H1 (cell line): ENCODE results near the gene NR2C2. TPM values are rescaled to one million over a fixed set of nuclear protein-coding genes. Genes with fewer than 3 reads are reported as not detected.

ENCODE experiments used
- CTCF ChIA-PET: fragments of 300-600 bp; sonication (Branson Sonifier 250); formaldehyde crosslinking; loops from one replicate; lab custom pipeline; 2021; ENCODE audit not compliant: partially characterized antibody; lab: Charles Lee
- POLR2A ChIA-PET: fragments of 300-600 bp; sonication (Branson Sonifier 250); formaldehyde crosslinking; loops from one replicate; lab custom pipeline; 2021; ENCODE audit warnings: inconsistent platforms; ENCODE audit not compliant: partially characterized antibody; lab: Charles Lee
- DNase-seq, 2 experiments: peaks; one replicate each; pipeline versions ENCODE4 v3.0.0 to v3.0.0-alpha.2; 2010 to 2022; ENCODE audit warnings: low spot score in 2 of 2, low read depth in 1 of 2, mixed read lengths in 1 of 2
- FAIRE-seq: peaks from 2 replicates; lab custom pipeline; 2011; peaks lifted over from hg19 to GRCh38; lab: Jason Lieb, UNC
- H2AFZ ChIP-seq: 2 replicates; pipeline ENCODE4 v1.8.1; 2012; ENCODE audit warnings: low read length, inconsistent platforms
- H2AK5ac ChIP-seq: 2 replicates; pipeline ENCODE4 v1.6.1; 2013; ENCODE audit warnings: low read depth, low read length
- H2BK120ac ChIP-seq: replicated peaks from 2 replicates; pipeline ENCODE3; 2013; ENCODE audit warnings: low read depth, low read length, inconsistent platforms
- H2BK12ac ChIP-seq: 2 replicates; pipeline ENCODE4 v1.6.1; 2013; ENCODE audit warnings: low read depth, low read length
- H2BK15ac ChIP-seq: 2 replicates; pipeline ENCODE4 v1.6.1; 2013; ENCODE audit warnings: low read length
- H2BK20ac ChIP-seq: 2 replicates; pipeline ENCODE4 v1.6.1; 2013; ENCODE audit warnings: low read length
- H2BK5ac ChIP-seq: 2 replicates; pipeline ENCODE4 v1.6.1; 2013; ENCODE audit warnings: low read depth, low read length
- H3K14ac ChIP-seq: 2 replicates; pipeline ENCODE4 v1.6.1; 2013; ENCODE audit warnings: inconsistent platforms; ENCODE audit not compliant: insufficient read length
- H3K18ac ChIP-seq: 2 replicates; pipeline ENCODE4 v1.6.1; 2013; ENCODE audit warnings: low read length; ENCODE audit errors: extremely low read depth
- H3K23ac ChIP-seq: 2 replicates; pipeline ENCODE4 v1.6.1; 2013; ENCODE audit warnings: inconsistent platforms; ENCODE audit not compliant: insufficient read length
- H3K23me2 ChIP-seq: 2 replicates; pipeline ENCODE4 v1.6.1; 2013; ENCODE audit warnings: low read depth, low read length
- H3K27ac ChIP-seq: 2 replicates; pipeline ENCODE4 v1.6.1; 2011; ENCODE audit warnings: low read depth, low read length, inconsistent platforms
- H3K27me3 ChIP-seq, 4 experiments: replicated peaks in 1 of 4; 1 replicate in 1 of 4; 2 replicates in 3 of 4; pipeline versions ENCODE4 v1.6.1 to v1.8.1; 2011 to 2013; ENCODE audit warnings: low read length in 3 of 4, mild to moderate bottlenecking in 3 of 4, inconsistent platforms in 2 of 4, mixed read lengths in 2 of 4, moderate library complexity in 1 of 4; ENCODE audit not compliant: control insufficient read depth in 3 of 4, insufficient read depth in 3 of 4; ENCODE audit errors: extremely low read depth in 1 of 4
- H3K36me3 ChIP-seq, 4 experiments: 2 replicates each; pipeline versions ENCODE4 v1.6.1 to v1.8.1; 2011 to 2013; ENCODE audit warnings: mild to moderate bottlenecking in 4 of 4, low read length in 3 of 4, moderate library complexity in 2 of 4, control low read depth in 1 of 4, inconsistent platforms in 1 of 4; ENCODE audit not compliant: insufficient read depth in 4 of 4, control insufficient read depth in 2 of 4
- H3K4ac ChIP-seq: replicated peaks from 2 replicates; pipeline ENCODE3; 2013; ENCODE audit warnings: low read length, low read depth, mixed read lengths, inconsistent platforms; ENCODE audit not compliant: insufficient read length
- H3K4me1 ChIP-seq, 4 experiments: replicated peaks in 1 of 4; 1 replicate in 1 of 4; 2 replicates in 3 of 4; pipeline versions ENCODE4 v1.6.1 to v1.8.1; 2011 to 2013; ENCODE audit warnings: low read length in 3 of 4, inconsistent platforms in 2 of 4, mixed read lengths in 1 of 4; ENCODE audit not compliant: insufficient read depth in 4 of 4, control insufficient read depth in 3 of 4
- H3K4me2 ChIP-seq, 2 experiments: 2 replicates each; pipeline versions ENCODE4 v1.6.1 to v1.8.1; 2011 to 2013; ENCODE audit warnings: low read depth in 2 of 2, low read length in 2 of 2, control low read depth in 1 of 2, inconsistent platforms in 1 of 2, mild to moderate bottlenecking in 1 of 2; ENCODE audit not compliant: insufficient read depth in 1 of 2
- H3K4me3 ChIP-seq, 4 experiments: fragments of 200-600, 300-600 bp in 1 of 4; sonication (generic), shearing (Covaris generic), sonication (Bioruptor Twin) in 1 of 4; 2 replicates each; pipeline versions ENCODE4 v1.5.1 to v1.8.1; 2011 to 2016; ENCODE audit warnings: low read length in 4 of 4, low read depth in 3 of 4, control low read depth in 2 of 4, inconsistent platforms in 2 of 4, mild to moderate bottlenecking in 2 of 4, mixed read lengths in 1 of 4, moderate library complexity in 1 of 4; ENCODE audit not compliant: insufficient read depth in 2 of 4; ENCODE audit errors: extremely low read depth in 1 of 4
- H3K56ac ChIP-seq: replicated peaks from 2 replicates; pipeline ENCODE3; 2013; ENCODE audit warnings: low read depth, mild to moderate bottlenecking, mixed read lengths, low read length, inconsistent platforms; ENCODE audit not compliant: insufficient read length
- H3K79me1 ChIP-seq: 2 replicates; pipeline ENCODE4 v1.6.1; 2013; ENCODE audit warnings: low read depth, low read length, control low read depth
- H3K79me2 ChIP-seq, 2 experiments: 2 replicates each; pipeline versions ENCODE4 v1.6.1 to v1.8.1; 2012 to 2013; ENCODE audit warnings: low read length in 2 of 2, mild to moderate bottlenecking in 2 of 2, inconsistent platforms in 1 of 2; ENCODE audit not compliant: insufficient read depth in 2 of 2, control insufficient read depth in 1 of 2
- H3K9ac ChIP-seq, 4 experiments: replicated peaks in 1 of 4; 1 replicate in 1 of 4; 2 replicates in 3 of 4; pipeline versions ENCODE4 v1.6.1 to v1.8.1; 2011 to 2013; ENCODE audit warnings: low read depth in 3 of 4, low read length in 3 of 4, control low read depth in 2 of 4, mild to moderate bottlenecking in 2 of 4, moderate library complexity in 2 of 4, inconsistent platforms in 1 of 4; ENCODE audit errors: extremely low read depth in 1 of 4
- H3K9me3 ChIP-seq, 2 experiments: 2 replicates each; pipeline versions ENCODE4 v1.6.1 to v1.8.1; 2012 to 2013; ENCODE audit warnings: mild to moderate bottlenecking in 2 of 2, moderate library complexity in 2 of 2, control low read depth in 1 of 2, inconsistent platforms in 1 of 2, low read depth in 1 of 2, low read length in 1 of 2, mixed read lengths in 1 of 2; ENCODE audit not compliant: insufficient read depth in 2 of 2
- H4K20me1 ChIP-seq, 2 experiments: replicated peaks in 1 of 2; 2 replicates each; pipeline versions ENCODE3 to v1.8.1; 2011 to 2013; ENCODE audit warnings: inconsistent platforms in 2 of 2, low read length in 2 of 2, mild to moderate bottlenecking in 1 of 2; ENCODE audit not compliant: insufficient read depth in 2 of 2, control insufficient read depth in 1 of 2
- H4K5ac ChIP-seq: 2 replicates; pipeline ENCODE4 v1.6.1; 2013; ENCODE audit warnings: low read length, low read depth, mixed read lengths, inconsistent platforms; ENCODE audit not compliant: insufficient read length
- H4K8ac ChIP-seq: 2 replicates; pipeline ENCODE4 v1.8.0; 2013; ENCODE audit warnings: mild to moderate bottlenecking, moderate library complexity, low read length, inconsistent platforms; ENCODE audit not compliant: insufficient read depth; ENCODE audit errors: extremely low read depth
- H4K91ac ChIP-seq: replicated peaks from 2 replicates; pipeline ENCODE3; 2013; ENCODE audit warnings: low read length, mixed read lengths, inconsistent platforms; ENCODE audit not compliant: insufficient read length
- CHD2 ChIP-seq: IDR thresholded peaks from 2 replicates; pipeline ENCODE4 v1.6.1; 2012; ENCODE audit warnings: low read length, improper control_type of control experiment
- EGR1 ChIP-seq: IDR thresholded peaks from 2 replicates; pipeline ENCODE4 v1.6.1; 2011; ENCODE audit warnings: low read depth, low read length, borderline replicate concordance
- KDM5A ChIP-seq: fragments of 200-600 bp; IDR thresholded peaks from 2 replicates; pipeline ENCODE4 v1.7.1; 2012; ENCODE audit warnings: mild to moderate bottlenecking, low read length, inconsistent platforms, mixed read lengths
- RBBP5 ChIP-seq: IDR thresholded peaks from 2 replicates; pipeline ENCODE4 v1.7.1; 2012; ENCODE audit warnings: low read depth, mild to moderate bottlenecking, inconsistent platforms, low read length, moderate library complexity, borderline replicate concordance
- RXRA ChIP-seq: IDR thresholded peaks from 2 replicates; pipeline ENCODE4 v1.6.1; 2011; ENCODE audit warnings: low read depth, mild to moderate bottlenecking, low read length, moderate library complexity; ENCODE audit not compliant: insufficient read depth
- SP2 ChIP-seq: IDR thresholded peaks from 2 replicates; pipeline ENCODE4 v1.6.1; 2012; ENCODE audit warnings: mild to moderate bottlenecking, low read length, inconsistent platforms
- WGBS, 2 experiments: shearing (Covaris generic) in 1 of 2; methylation state at CpG; one replicate each; pipeline versions ENCODE4 v1.1.6 to v1.1.7; 2013 to 2015; ENCODE audit warnings: low lambda C conversion rate in 2 of 2, mixed read lengths in 2 of 2, inconsistent platforms in 1 of 2, low coverage in 1 of 2, missing lambda C conversion rate in 1 of 2; ENCODE audit not compliant: insufficient replicate concordance in 2 of 2, insufficient coverage in 1 of 2, insufficient read length in 1 of 2; ENCODE audit errors: extremely low coverage in 1 of 2, missing lambda C conversion rate in 1 of 2; 5-methylcytosine and 5-hydroxymethylcytosine counted together
- polyA plus RNA-seq, 7 experiments: library from polyadenylated mRNA; depleted of rRNA in 3 of 7; stranded (reverse) in 5 of 7; unstranded in 2 of 7; fragments of >200 nt in 5 of 7; fragments of 200-250 nt in 2 of 7; gene quantifications; 1 replicate in 5 of 7; 2 replicates in 1 of 7; 4 replicates in 1 of 7; pipeline versions ENCODE4 v1.2.1 to v1.2.3, GENCODE V29; 2011 to 2013; ENCODE audit warnings: missing spikeins in 2 of 7, mixed read lengths in 2 of 7
- total RNA-seq: library from RNA; stranded (reverse); fragmentation: NEBNext Ultra II Directional; extraction: Animal tissue kit (Norgen Biotek cat#: 25700); gene quantifications from 2 replicates; pipeline ENCODE4 v1.2.1, GENCODE V29; 2021

The NR2C2 gene
- total and polyA plus RNA-seq, 2 of the 8 experiments (the other 6 are each of a cell fraction or from before 2014, with no cell fraction given), result 16.6 to 44.4 TPM

- H3K56ac ChIP-seq, result no peak overlapping the region
- TF ChIP-seq RXRA (no peak), CHD2 (no peak), EGR1 (no peak), RBBP5 (no peak), KDM5A (no peak), SP2 (no peak)
- peaks cover 0 to 2% of the 10 kb centered on the region in 2 experiments for H4K20me1 ChIP-seq
- H3K18ac ChIP-seq, result no peak overlapping the region
- H2AFZ ChIP-seq, result no peak overlapping the region
- no peak overlapping the region for H3K4me2 ChIP-seq
- no peaks in the 10 kb centered on the region for H3K27me3 ChIP-seq
- H2BK5ac ChIP-seq, result no peak overlapping the region
- no peak overlapping the region for H3K27ac ChIP-seq
- H2BK120ac ChIP-seq, result no peak overlapping the region
- H3K79me2 ChIP-seq, result no peaks in the 10 kb centered on the region
- H3K14ac ChIP-seq, result no peak overlapping the region
- peaks cover 5 to 47% (median 30%) of the 10 kb centered on the region in 4 experiments for H3K36me3 ChIP-seq
- no peak overlapping the region for H2BK15ac ChIP-seq
- no peak overlapping the region for H3K4ac ChIP-seq
- H2BK12ac ChIP-seq, result no peak overlapping the region
- H3K4me3 ChIP-seq, result no peak overlapping the region
- H3K79me1 ChIP-seq, result no peaks in the 10 kb centered on the region
- no peak overlapping the region for H3K9ac ChIP-seq
- H4K8ac ChIP-seq, result no peak overlapping the region
- no peak overlapping the region for H2BK20ac ChIP-seq
- H3K23ac ChIP-seq, result no peak overlapping the region
- no peak overlapping the region for H4K91ac ChIP-seq
- no peak overlapping the region for H2AK5ac ChIP-seq
- no peaks in the 10 kb centered on the region for H3K9me3 ChIP-seq
- no peak overlapping the region for H4K5ac ChIP-seq
- ChIA-PET POLR2A (no interaction called here), CTCF (interaction anchor here (1.1 kb wide), 1 partner anchor 157 kb away, joined by 3 read pairs; no protein-coding TSS in a partner anchor)
- 95% methylated on average over 3 of the region's 3 CpGs; no CpG with 5 or more reads in 1 of the 2 experiments for WGBS, 2 experiments
- no peak for FAIRE-seq
- no peaks in the 10 kb centered on the region for H3K4me1 ChIP-seq
- no peaks in the 10 kb centered on the region for H3K23me2 ChIP-seq
- no peak for DNase-seq
Measured at GRCh38 chr3:15079091-15079490, 131.7 kb downstream of the NR2C2 start.
